GM06990 (cell line): ENCODE data around the gene LEFTY1.

ENCODE experiments used
- DNase-seq: peaks from one replicate; pipeline ENCODE4 v3.0.0-alpha.2; 2011; ENCODE audit not compliant: insufficient read length; ENCODE audit errors: extremely low read depth
- H3K27me3 ChIP-seq: replicated peaks from 2 replicates; pipeline ENCODE4 v1.6.0; 2011; ENCODE audit warnings: low read length; ENCODE audit not compliant: control insufficient read depth, insufficient read depth
- H3K36me3 ChIP-seq: 2 replicates; pipeline ENCODE4 v1.5.1; 2011; ENCODE audit warnings: low read length; ENCODE audit not compliant: control insufficient read depth, insufficient read depth
- H3K4me3 ChIP-seq: replicated peaks from 2 replicates; pipeline ENCODE4 v1.5.1; 2011; ENCODE audit warnings: low read depth, mild to moderate bottlenecking, control low read depth, low read length
- TF ChIP-seq, protein P1 (sequence below): IDR thresholded peaks from 2 replicates; pipeline ENCODE4 v1.5.1; 2011; ENCODE audit warnings: low read length, control low read depth, mild to moderate bottlenecking, inconsistent platforms; ENCODE audit not compliant: insufficient read depth, poor library complexity, severe bottlenecking

Gene LEFTY1

DNA sequence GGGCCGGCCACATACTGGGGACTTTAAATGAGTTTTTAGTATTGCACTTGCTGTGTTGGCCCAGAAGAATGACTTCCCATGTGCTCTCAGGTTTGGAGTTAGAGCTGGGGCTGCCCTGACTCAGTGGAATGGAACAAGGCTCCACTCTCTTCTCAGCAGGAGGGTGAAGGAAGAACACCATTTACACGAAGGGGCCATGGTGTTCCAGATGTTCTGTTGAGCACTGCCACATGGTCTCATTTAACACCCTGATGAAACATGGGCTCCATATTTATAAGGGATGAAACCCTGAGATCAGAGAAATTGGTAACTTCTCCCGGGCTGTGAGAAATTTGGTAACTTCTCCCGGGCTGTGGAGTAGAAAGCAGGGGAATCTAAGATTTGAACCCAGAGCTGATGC, 29.3 kb upstream of the LEFTY1 start:
- DNase-seq = no peak
- Histone ChIP-seq H3K4me3 (no peak overlapping the region), H3K36me3 (peaks cover 27% of the 10 kb centered on the region), H3K27me3 (no peaks in the 10 kb centered on the region)
- TF ChIP-seq, protein P1, sequence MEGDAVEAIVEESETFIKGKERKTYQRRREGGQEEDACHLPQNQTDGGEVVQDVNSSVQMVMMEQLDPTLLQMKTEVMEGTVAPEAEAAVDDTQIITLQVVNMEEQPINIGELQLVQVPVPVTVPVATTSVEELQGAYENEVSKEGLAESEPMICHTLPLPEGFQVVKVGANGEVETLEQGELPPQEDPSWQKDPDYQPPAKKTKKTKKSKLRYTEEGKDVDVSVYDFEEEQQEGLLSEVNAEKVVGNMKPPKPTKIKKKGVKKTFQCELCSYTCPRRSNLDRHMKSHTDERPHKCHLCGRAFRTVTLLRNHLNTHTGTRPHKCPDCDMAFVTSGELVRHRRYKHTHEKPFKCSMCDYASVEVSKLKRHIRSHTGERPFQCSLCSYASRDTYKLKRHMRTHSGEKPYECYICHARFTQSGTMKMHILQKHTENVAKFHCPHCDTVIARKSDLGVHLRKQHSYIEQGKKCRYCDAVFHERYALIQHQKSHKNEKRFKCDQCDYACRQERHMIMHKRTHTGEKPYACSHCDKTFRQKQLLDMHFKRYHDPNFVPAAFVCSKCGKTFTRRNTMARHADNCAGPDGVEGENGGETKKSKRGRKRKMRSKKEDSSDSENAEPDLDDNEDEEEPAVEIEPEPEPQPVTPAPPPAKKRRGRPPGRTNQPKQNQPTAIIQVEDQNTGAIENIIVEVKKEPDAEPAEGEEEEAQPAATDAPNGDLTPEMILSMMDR = no peak

DNA sequence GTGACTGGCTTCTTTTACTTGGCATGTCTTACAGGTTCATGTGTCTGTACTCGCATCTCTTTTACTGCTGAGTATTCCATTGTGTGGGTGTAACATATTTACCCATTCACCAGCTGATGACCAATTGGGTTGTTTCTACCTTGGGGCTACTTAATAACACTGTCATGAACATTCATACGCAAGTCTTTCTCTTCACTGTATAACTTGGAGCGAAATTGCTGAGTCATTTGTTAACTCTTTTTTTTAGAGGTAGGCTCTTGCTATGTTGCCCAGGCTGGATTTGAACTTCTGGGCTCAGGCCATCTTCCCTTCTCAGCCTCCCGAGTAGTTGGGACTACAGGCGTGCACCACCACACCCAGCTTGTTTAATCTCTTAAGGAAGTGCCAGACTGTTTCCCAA, 28.6 kb upstream of the LEFTY1 start:
- Histone ChIP-seq H3K4me3 (no peak overlapping the region), H3K36me3 (peaks cover 27% of the 10 kb centered on the region)
- no peak for DNase-seq

DNA sequence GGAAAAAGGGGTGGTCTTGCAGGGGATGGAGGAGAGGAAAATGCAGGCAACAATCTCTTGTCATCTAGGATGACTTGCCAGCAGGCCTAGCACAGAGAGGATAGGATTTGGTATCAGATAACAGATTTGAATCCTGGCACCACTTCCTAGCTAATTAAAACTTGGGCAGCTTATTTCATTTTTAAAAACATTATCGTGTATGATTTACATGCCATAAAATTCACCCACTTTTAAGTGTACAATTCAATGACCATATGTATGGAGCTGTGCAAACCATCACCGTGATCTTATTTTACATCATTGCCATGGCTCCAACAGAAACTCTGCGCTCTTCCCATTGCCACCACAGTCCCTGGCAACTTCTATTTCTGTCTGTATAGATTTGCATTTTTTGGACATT, 28.2 kb upstream of the LEFTY1 start:
- Histone ChIP-seq H3K4me3 (no peak overlapping the region), H3K36me3 (peaks cover 22% of the 10 kb centered on the region), H3K27me3 (no peaks in the 10 kb centered on the region)
- TF ChIP-seq, protein P1 = no peak
- no peak for DNase-seq

More for the DNA sequence above, 28.6 kb upstream of the LEFTY1 start:
- no peaks in the 10 kb centered on the region for H3K27me3 ChIP-seq
- TF ChIP-seq, protein P1 = no peak

DNA sequence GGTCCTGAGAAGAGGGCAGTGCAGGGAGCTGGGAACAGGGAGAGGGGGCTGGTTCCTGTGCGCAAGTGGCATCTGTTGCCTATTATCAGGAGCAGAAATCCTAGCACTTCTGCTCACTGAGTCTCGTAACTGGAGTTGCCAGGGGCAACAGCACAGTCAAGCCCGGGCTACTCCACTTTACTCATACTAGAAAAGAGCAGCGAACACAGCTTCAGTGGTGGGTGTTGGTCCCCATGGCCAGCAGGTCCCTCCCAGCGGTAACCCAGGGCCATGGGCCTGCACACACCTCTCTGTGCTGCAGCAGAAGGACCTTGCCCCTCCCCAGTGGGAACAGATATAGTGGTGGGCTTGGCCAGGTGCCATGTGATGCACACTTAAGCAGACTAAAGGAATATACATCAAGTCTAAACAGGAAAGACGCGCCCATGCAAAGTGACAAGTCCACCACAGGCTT, 26.6 kb upstream of the LEFTY1 start:
- no peak overlapping the region for H3K4me3 ChIP-seq
- H3K27me3 ChIP-seq = no peaks in the 10 kb centered on the region
- DNase-seq = no peak
- peaks cover 17% of the 10 kb centered on the region for H3K36me3 ChIP-seq
- TF ChIP-seq, protein P1 = no peak

DNA sequence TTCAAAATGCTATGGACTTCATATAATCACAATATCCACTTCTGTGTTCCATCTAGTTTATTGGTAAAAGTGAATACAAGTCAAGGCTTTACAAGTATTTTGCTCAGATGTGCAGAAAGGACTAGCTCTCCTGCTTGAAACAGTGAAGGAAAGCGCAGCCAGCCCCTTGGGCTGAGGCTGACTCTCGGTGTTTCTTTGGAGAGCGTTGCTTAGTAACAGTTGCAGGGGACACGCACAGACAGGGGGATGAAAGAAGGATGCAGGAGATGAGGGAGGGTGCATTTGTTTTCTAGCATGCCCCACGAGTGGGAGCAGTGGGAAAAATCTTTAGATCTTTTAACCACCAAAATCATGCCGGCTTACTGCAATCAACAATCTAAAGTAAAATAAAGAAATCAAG, 26.0 kb upstream of the LEFTY1 start:
- TF ChIP-seq, protein P1 = no peak
- Histone ChIP-seq H3K27me3 (no peaks in the 10 kb centered on the region), H3K4me3 (no peak overlapping the region), H3K36me3 (peaks cover 15% of the 10 kb centered on the region)
- DNase-seq = no peak

DNA sequence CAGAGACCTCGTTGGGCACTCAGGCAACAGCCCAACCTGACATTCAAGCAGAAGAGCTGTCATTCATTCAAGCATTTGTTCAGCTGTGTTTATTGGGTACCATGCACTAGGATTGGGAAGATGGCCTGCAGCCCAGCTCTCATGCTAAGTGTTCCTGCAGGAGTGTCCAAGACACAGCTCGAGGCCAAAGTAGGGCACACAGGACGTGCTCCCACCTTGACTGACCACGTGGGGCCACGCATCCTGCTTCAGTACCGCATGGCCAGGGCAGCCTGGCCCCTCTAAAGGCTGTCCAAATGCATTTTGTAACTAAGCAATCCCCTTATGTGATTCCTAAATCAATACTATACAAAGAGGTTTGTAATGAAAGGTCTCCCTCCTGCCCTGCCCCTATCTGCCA, 25.4 kb upstream of the LEFTY1 start:
- Histone ChIP-seq H3K36me3 (peaks cover 13% of the 10 kb centered on the region), H3K27me3 (no peaks in the 10 kb centered on the region), H3K4me3 (no peak overlapping the region)
- DNase-seq = no peak
- TF ChIP-seq, protein P1 = no peak
